HEK293 (cell line): ENCODE data around the gene GPR17.

ENCODE experiments used
- CTCF ChIA-PET: fragments of 350-600 bp; formaldehyde crosslinking; extraction: SDS; loops from one replicate; lab custom pipeline; 2021; ENCODE audit warnings: antibody characterized with exemption; lab: Yijun Ruan, JAX
- POLR2A ChIA-PET: fragments of 300-600 bp; formaldehyde crosslinking; extraction: SDS; loops from one replicate; lab custom pipeline; 2020; ENCODE audit warnings: antibody characterized with exemption, inconsistent platforms; lab: Yijun Ruan, JAX
- H3K27ac ChIP-seq: fragments of 200-500 bp; sonication (Bioruptor generic); 2 replicates; pipeline ENCODE4 v1.5.1; 2014; ENCODE audit warnings: low read depth, low read length, control low read depth, inconsistent platforms; ENCODE audit errors: extremely low read depth
- H3K36me3 ChIP-seq, 2 experiments: fragments of 200-500 bp in 1 of 2; sonication (Bioruptor generic) in 1 of 2; 1 replicate in 1 of 2; 2 replicates in 1 of 2; pipeline ENCODE4 v1.5.1; 2014 to 2017; ENCODE audit warnings: inconsistent platforms in 2 of 2, low read length in 2 of 2; ENCODE audit not compliant: control insufficient read depth in 2 of 2, insufficient read depth in 1 of 2
- H3K4me1 ChIP-seq: fragments of 200-500 bp; sonication (Bioruptor generic); 2 replicates; pipeline ENCODE4 v1.5.1; 2014; ENCODE audit warnings: mild to moderate bottlenecking, low read length, inconsistent platforms; ENCODE audit not compliant: control insufficient read depth, insufficient read depth
- H3K4me3 ChIP-seq: 2 replicates; pipeline ENCODE4 v1.5.1; 2011; ENCODE audit warnings: low read depth, mild to moderate bottlenecking, control low read depth, low read length, moderate library complexity
- H3K9me3 ChIP-seq: fragments of 200-500 bp; sonication (Bioruptor generic); 2 replicates; pipeline ENCODE4 v1.5.1; 2014; ENCODE audit warnings: low read depth, low read length, inconsistent platforms; ENCODE audit not compliant: control insufficient read depth, insufficient read depth
- HOXC10 ChIP-seq: sonication (generic); formaldehyde crosslinking; IDR thresholded peaks from 2 replicates; pipeline ENCODE4 v1.8.1; 2023; ENCODE audit warnings: mild to moderate bottlenecking, missing genetic modification reagents
- PRDM2 ChIP-seq: fragments of 450-650 bp; formaldehyde crosslinking; IDR thresholded peaks from 2 replicates; pipeline ENCODE4 v1.5.1; 2016; ENCODE audit warnings: missing biosample characterization, missing genetic modification characterization, borderline replicate concordance
- REPIN1 ChIP-seq: fragments of 450-650 bp; formaldehyde crosslinking; IDR thresholded peaks from 2 replicates; pipeline ENCODE4 v1.5.1; 2017; ENCODE audit warnings: missing biosample characterization, missing genetic modification characterization, low read depth
- TSHZ1 ChIP-seq: fragments of 450-650 bp; formaldehyde crosslinking; IDR thresholded peaks from 2 replicates; pipeline ENCODE4 v1.5.1; 2016; ENCODE audit warnings: missing biosample characterization, missing genetic modification characterization, borderline replicate concordance
- ZBTB8A ChIP-seq: fragments of 450-650 bp; formaldehyde crosslinking; IDR thresholded peaks from 2 replicates; pipeline ENCODE4 v1.5.1; 2016; ENCODE audit warnings: missing biosample characterization, missing genetic modification characterization
- ZNF112 ChIP-seq: fragments of 450-650 bp; formaldehyde crosslinking; IDR thresholded peaks from 2 replicates; pipeline ENCODE4 v1.5.0; 2017; ENCODE audit warnings: missing biosample characterization, missing genetic modification characterization
- ZNF2 ChIP-seq: fragments of 450-650 bp; formaldehyde crosslinking; IDR thresholded peaks from 2 replicates; pipeline ENCODE4 v1.5.1; 2016; ENCODE audit warnings: missing biosample characterization, missing genetic modification characterization
- ZNF311 ChIP-seq: fragments of 450-650 bp; formaldehyde crosslinking; IDR thresholded peaks from 2 replicates; pipeline ENCODE4 v1.5.1; 2017; ENCODE audit warnings: missing biosample characterization, missing genetic modification characterization, borderline replicate concordance
- ZNF585B ChIP-seq: fragments of 450-650 bp; formaldehyde crosslinking; IDR thresholded peaks from 2 replicates; pipeline ENCODE4 v1.5.1; 2016; ENCODE audit warnings: missing biosample characterization, missing genetic modification characterization
- ZNF639 ChIP-seq: fragments of 450-650 bp; formaldehyde crosslinking; IDR thresholded peaks from 2 replicates; pipeline ENCODE4 v1.5.1; 2016; ENCODE audit warnings: missing biosample characterization, missing genetic modification characterization
- ZNF670 ChIP-seq: fragments of 450-650 bp; formaldehyde crosslinking; IDR thresholded peaks from 2 replicates; pipeline ENCODE4 v1.5.1; 2016; ENCODE audit warnings: missing biosample characterization, missing genetic modification characterization, low read depth
- ZNF677 ChIP-seq: fragments of 450-650 bp; IDR thresholded peaks from 2 replicates; pipeline ENCODE4 v1.5.0; 2018; ENCODE audit warnings: missing biosample characterization, mild to moderate bottlenecking, missing genetic modification characterization, moderate library complexity
- ZNF704 ChIP-seq: fragments of 450-650 bp; formaldehyde crosslinking; IDR thresholded peaks from 2 replicates; pipeline ENCODE4 v1.5.1; 2016; ENCODE audit warnings: missing biosample characterization, missing genetic modification characterization
- ZNF792 ChIP-seq: fragments of 450-650 bp; formaldehyde crosslinking; IDR thresholded peaks from 2 replicates; pipeline ENCODE4 v1.5.1; 2016; ENCODE audit warnings: missing biosample characterization, missing genetic modification characterization
- ZNF830 ChIP-seq: fragments of 450-650 bp; IDR thresholded peaks from 2 replicates; pipeline ENCODE4 v1.5.0; 2018; ENCODE audit warnings: missing biosample characterization, missing genetic modification characterization, low read depth, mild to moderate bottlenecking, moderate library complexity

The GPR17 gene

GRCh38 chr2:127675331-127676261 is 29.6 kb downstream of the GPR17 start, which contains the start of gene LIMS2 (continued):
- no peak for TF ChIP-seq REPIN1 (tag by site-specific recombination)
- no peak for TF ChIP-seq HOXC10 (CRISPR knock-in tag)
- no peak for TF ChIP-seq ZNF639 (tag by site-specific recombination)
- peak; percentile 74 for TF ChIP-seq ZBTB8A (tag by site-specific recombination)
- TF ChIP-seq ZNF704, result no peak

- ChIA-PET POLR2A (interaction anchor here (0.8 kb wide), 1 partner anchor 159 kb away, joined by 4 read pairs; no protein-coding TSS in a partner anchor), CTCF (interaction anchor here (0.7 to 1.7 kb wide), 2 partner anchors 9 to 19 kb away, joined by 4 to 5 read pairs; no protein-coding TSS in a partner anchor)
- no peak overlapping the region for H3K4me3 ChIP-seq
- no peaks in the 10 kb centered on the region for H3K9me3 ChIP-seq
- H3K4me1 ChIP-seq, result no peaks in the 10 kb centered on the region
- no peaks in the 10 kb centered on the region for H3K36me3 ChIP-seq
- TF ChIP-seq ZNF585B (tag by site-specific recombination) (no peak), ZNF112 (tag by site-specific recombination) (no peak), ZNF2 (tag by site-specific recombination) (no peak), TSHZ1 (no peak), ZNF311 (tag by site-specific recombination) (no peak), PRDM2 (tag by site-specific recombination) (no peak), ZNF677 (tag by site-specific recombination) (no peak), ZNF830 (tag by site-specific recombination) (no peak), ZNF670 (tag by site-specific recombination) (no peak), ZNF792 (no peak)
- H3K27ac ChIP-seq, result no peak overlapping the region
These were observed 31.0 kb downstream of the GPR17 start for GRCh38 chr2:127676906-127677305.
